Epithelial cell of alveolus of lung (primary cell): ENCODE data around the gene PRKACA. TPM values are rescaled to one million over a fixed set of nuclear protein-coding genes. Genes with fewer than 3 reads are reported as not detected.

ENCODE experiments used
- total RNA-seq: library from RNA; depleted of rRNA; stranded (reverse); fragments of >200 nt; gene quantifications from 2 replicates; pipeline ENCODE4 v1.2.1, GENCODE V29; 2015

Gene PRKACA
- total RNA-seq: 67.5 and 75.4 TPM in 2 replicates

DNA sequence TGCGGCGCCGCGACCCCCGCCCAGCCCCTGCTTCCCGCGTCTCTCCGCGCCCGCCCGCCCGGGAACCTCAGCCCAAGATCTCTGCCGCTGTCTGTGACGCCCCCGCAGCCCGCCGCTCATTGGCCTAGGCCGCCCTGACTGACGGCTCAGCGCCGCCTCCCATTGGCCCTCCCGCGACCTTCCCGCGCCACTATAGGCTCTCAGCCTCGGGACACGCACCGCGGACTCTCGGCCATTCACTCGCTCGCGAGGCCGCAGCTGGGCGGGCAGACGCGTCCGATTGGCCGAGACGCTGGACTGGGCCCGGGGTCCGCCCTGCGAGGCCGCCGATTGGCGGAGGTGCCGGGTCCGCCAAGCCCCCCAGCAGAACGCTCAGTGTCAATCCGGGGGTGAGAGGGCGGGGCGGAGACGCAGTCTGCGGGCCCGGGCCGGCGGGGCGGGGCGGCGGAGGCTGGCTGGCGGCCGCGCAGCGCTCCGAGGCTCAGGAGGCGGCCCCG, at the start of gene PRKACA:
Gene PRKACA (minus strand): TSS at position 95 of the 497 bp plus-strand sequence. CDS start 215 bp downstream, outside the sequence.

DNA sequence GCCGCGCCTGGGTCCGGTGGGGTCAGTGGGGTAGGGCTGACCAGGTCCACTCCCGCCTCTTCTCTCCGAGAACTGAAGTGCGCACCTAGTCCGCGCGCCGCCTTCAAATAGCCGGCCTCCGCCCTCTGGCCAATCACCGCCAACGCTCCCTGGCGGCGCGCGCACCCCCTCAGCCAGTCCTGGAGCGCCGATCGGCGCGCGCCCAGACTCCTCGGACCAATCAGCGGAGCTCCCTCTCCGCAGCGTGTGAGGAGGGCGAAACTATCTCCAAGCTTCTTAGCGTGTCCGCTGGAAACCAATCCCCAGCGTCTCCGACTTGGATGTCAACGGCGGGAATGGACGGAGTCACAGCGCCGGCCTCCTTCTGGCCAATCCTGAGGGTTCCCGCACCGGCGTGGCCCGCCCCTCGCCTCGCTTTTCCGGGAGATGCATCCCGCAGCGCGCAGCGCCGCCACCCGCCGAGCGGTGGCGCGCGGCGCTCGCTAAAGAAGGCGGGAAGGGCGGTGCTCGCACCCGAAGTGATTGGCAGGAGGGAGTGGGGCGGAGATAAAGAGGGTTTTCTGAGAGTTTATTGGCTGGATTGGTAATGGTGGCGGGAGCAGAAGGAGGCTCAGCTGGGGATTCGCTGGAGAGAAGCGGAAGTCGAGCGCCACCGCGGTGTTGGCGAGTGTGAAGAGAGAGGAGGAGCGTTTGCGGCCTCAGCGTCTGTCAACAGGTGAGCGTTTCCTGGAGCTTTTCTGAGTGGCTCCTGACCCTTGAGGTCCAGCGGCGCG, 19.1 kb upstream of the PRKACA start, which contains the start of gene ASF1B:
Gene ASF1B (minus strand): TSS at position 81 of the 773 bp plus-strand sequence. CDS start 133 bp downstream, outside the sequence.

DNA sequence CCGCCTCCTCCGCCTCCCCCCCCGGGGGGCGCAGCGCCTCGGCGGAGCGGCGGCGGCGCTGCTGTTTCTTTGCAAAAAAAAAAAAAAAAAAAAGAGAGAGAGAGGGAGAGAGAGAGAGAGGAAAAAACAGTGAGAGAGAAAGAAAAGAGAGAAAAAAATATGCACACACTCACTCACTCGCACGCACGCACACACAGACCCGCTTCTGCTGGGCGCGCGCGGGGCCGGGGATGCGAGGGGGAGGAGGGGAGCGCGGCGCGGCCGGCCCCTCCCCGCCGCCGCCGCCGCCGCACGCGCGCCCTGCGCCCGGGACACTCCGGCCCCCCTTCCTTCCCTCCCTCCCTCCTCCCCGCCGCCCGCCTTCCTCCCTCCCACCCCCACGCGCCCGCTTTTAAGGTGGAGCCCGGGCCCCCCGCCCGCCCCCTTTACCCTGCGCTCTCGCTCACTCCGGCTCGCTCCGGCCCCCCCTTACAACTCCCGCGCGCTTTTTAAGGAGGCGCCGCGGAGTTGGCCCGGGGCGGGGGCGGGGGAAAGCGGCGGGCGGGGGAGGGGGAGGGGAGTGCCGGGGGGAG, 27.0 kb downstream of the PRKACA start, which contains the start of gene SAMD1:
Gene SAMD1 (minus strand): TSS at position 243 of the 572 bp plus-strand sequence.

GRCh38 chr19:14085309-14085995, 32.1 kb downstream of the PRKACA start, which contains the start of gene C19orf67:
Gene C19orf67 (minus strand): TSS chr19:14085783. CDS start chr19:14085627, 156 bp downstream.

DNA sequence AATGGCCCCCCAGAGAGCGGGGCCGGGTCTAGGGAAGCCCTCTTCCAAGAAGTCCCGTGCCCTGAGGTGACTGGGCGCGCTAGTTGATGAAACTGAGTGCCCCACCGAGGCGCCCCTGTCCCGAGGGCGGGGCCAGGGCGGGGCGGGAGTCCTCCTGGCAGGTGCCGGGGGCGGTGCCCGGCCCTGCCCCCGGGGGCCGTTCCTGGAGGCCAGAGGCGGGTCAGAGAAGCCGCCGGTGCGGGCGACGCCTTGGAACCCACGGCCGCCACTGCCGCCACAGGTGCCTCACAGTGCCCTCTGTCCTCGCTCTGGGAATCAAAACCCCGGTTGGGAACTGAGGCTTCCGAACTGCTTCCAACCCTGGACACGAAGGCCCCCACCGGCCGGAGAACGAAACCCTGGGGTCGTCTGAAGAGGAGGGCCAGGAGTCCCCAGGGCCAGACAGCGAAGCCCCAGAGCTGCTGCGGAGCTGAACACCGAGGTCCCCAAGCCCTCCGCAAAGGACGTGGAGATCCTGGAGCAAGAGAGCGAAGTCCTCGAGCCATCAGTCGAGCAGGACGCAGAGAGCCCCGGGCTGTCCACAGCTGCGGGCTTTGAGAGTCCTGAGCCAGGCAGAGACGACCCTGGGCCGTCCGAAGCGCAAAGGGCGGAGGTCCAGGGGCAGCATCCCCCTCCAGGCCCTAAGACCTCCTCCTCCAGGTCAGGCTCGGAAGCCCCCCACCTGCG, 44.9 kb downstream of the PRKACA start, which contains the start of gene MISP3:
Gene MISP3 (plus strand): TSS at position 252 of the 726 bp plus-strand sequence. CDS start 524 bp downstream, outside the sequence.

GRCh38 chr19:14061751-14062557, 55.6 kb downstream of the PRKACA start, which contains the start of gene PALM3:
Gene PALM3 (minus strand): TSS chr19:14062076. CDS start chr19:14061980, 96 bp downstream.

Other genes starting within 250 kb of the PRKACA start
- gene NANOS3, start 240.6 kb downstream of the PRKACA start, total RNA-seq: not detected in 2 replicates
- gene BRME1, start 211.6 kb downstream of the PRKACA start, total RNA-seq: 0.26 TPM in 1 of 2 replicates, not detected in the other
- 15.9 and 26.7 TPM in 2 replicates for gene CC2D1A, start 211.6 kb downstream of the PRKACA start, total RNA-seq
- 1.7 and 38.1 TPM in 2 replicates for gene PODNL1, start 179.3 kb downstream of the PRKACA start, total RNA-seq
- 13.9 and 25.1 TPM in 2 replicates for gene DCAF15, start 165.3 kb downstream of the PRKACA start, total RNA-seq
- gene RFX1, start 111.4 kb downstream of the PRKACA start, total RNA-seq: 5.2 and 6.9 TPM in 2 replicates
- not detected in 2 replicates for gene RLN3, start 89.6 kb downstream of the PRKACA start, total RNA-seq
- 2.9 and 11.6 TPM in 2 replicates for gene IL27RA, start 86.0 kb downstream of the PRKACA start, total RNA-seq
- 0.39 TPM in 1 of 2 replicates, not detected in the other for gene PALM3, start 55.7 kb downstream of the PRKACA start, total RNA-seq
- gene MISP3, start 45.0 kb downstream of the PRKACA start, total RNA-seq: 1.2 and 1.8 TPM in 2 replicates
- gene C19orf67, start 32.0 kb downstream of the PRKACA start, total RNA-seq: not detected in 2 replicates
- gene SAMD1, start 27.0 kb downstream of the PRKACA start, total RNA-seq: 36.0 and 48.6 TPM in 2 replicates
- 14.6 and 26.4 TPM in 2 replicates for gene ASF1B, start 18.8 kb upstream of the PRKACA start, total RNA-seq
- gene ADGRL1, start 88.4 kb upstream of the PRKACA start, total RNA-seq: 5.6 and 28.9 TPM in 2 replicates